ENCODE results near the gene VSTM1.

VSTM1 gene

GRCh38 chr19:54099190-54099902, 35.6 kb upstream of the VSTM1 start:
- TF ChIP-seq RAD21 (IDR thresholded peaks at IDR 0.05; ENCODE audit: low read depth), result no peak
- TF ChIP-seq MAX (IDR thresholded peaks at IDR 0.05), result no peak
- no peak for TF ChIP-seq CEBPB (IDR thresholded peaks at IDR 0.05)

- no peak for TF ChIP-seq FOXM1 (IDR thresholded peaks at IDR 0.05; ENCODE audit: borderline replicate concordance, low read depth)
- no peak for TF ChIP-seq TCF12 (IDR thresholded peaks at IDR 0.05; ENCODE audit: low read depth)
- no peak for TF ChIP-seq REST (IDR thresholded peaks at IDR 0.05; ENCODE audit: low read depth)
- no peak for TF ChIP-seq RAD21 (IDR thresholded peaks at IDR 0.05; ENCODE audit: low read depth)
- TF ChIP-seq CEBPB (IDR thresholded peaks at IDR 0.05), result no peak
- no peak for TF ChIP-seq MAX (IDR thresholded peaks at IDR 0.05)
- no peak for TF ChIP-seq TAF1 (IDR thresholded peaks at IDR 0.05; ENCODE audit: low read depth)
- no peak for TF ChIP-seq NFIC (IDR thresholded peaks at IDR 0.05)
- TF ChIP-seq USF1 (IDR thresholded peaks at IDR 0.05), result no peak
- no peak for TF ChIP-seq CREB1 (IDR thresholded peaks at IDR 0.05; ENCODE audit: low read depth)
- TF ChIP-seq ZBTB7A (IDR thresholded peaks at IDR 0.05; ENCODE audit: low read depth), result no peak
These were observed 33.0 kb upstream of the VSTM1 start for GRCh38 chr19:54096617-54097106.

GRCh38 chr19:54095859-54096616, 32.3 kb upstream of the VSTM1 start:
- TF ChIP-seq MAX (IDR thresholded peaks at IDR 0.05), result peak; percentile 91

- no peak for TF ChIP-seq CEBPB (IDR thresholded peaks at IDR 0.05)
- TF ChIP-seq MAX (IDR thresholded peaks at IDR 0.05), result no peak
- TF ChIP-seq NFIC (IDR thresholded peaks at IDR 0.05), result no peak
- TF ChIP-seq TCF12 (IDR thresholded peaks at IDR 0.05; ENCODE audit: low read depth), result no peak
- TF ChIP-seq ZBTB7A (IDR thresholded peaks at IDR 0.05; ENCODE audit: low read depth), result no peak
- TF ChIP-seq EP300 (IDR thresholded peaks at IDR 0.05; ENCODE audit: borderline replicate concordance), result no peak
- no peak for TF ChIP-seq TAF1 (IDR thresholded peaks at IDR 0.05; ENCODE audit: low read depth)
- no peak for TF ChIP-seq CREB1 (IDR thresholded peaks at IDR 0.05; ENCODE audit: low read depth)
- TF ChIP-seq EGR1 (IDR thresholded peaks at IDR 0.05), result no peak
- no peak for TF ChIP-seq USF1 (IDR thresholded peaks at IDR 0.05)
- TF ChIP-seq REST (IDR thresholded peaks at IDR 0.05; ENCODE audit: low read depth), result no peak
- TF ChIP-seq TEAD4 (IDR thresholded peaks at IDR 0.05), result no peak
These were observed 31.6 kb upstream of the VSTM1 start for GRCh38 chr19:54095136-54095858.

GRCh38 chr19:54094426-54095000, 30.8 kb upstream of the VSTM1 start:
- TF ChIP-seq USF1 (IDR thresholded peaks at IDR 0.05) (no peak), EGR1 (IDR thresholded peaks at IDR 0.05) (no peak), TCF12 (IDR thresholded peaks at IDR 0.05; ENCODE audit: low read depth) (no peak), EP300 (IDR thresholded peaks at IDR 0.05; ENCODE audit: borderline replicate concordance) (no peak)

Data from Ishikawa (cell line).